ENCODE data around the gene PIEZO2.

DNA sequence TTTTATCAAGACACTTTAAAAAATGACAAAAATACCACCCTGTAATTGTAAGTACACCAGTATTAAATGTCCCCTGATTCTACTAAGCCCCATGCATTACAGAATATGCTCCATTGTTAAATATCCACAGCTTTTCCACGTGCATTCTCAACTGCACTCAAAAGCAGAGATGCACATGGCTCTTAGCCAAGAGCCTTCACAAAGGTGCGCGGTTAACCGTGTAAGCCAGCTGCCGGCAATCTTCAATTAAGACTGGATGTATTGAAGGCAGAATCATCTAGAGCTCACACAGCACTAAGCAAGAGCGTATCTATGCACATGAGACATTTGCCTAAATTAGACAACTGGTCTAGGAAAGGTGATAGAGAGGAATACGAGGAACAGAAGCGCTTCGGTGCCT lies 345.2 kb downstream of the PIEZO2 start:
- TF ChIP-seq, protein P1, sequence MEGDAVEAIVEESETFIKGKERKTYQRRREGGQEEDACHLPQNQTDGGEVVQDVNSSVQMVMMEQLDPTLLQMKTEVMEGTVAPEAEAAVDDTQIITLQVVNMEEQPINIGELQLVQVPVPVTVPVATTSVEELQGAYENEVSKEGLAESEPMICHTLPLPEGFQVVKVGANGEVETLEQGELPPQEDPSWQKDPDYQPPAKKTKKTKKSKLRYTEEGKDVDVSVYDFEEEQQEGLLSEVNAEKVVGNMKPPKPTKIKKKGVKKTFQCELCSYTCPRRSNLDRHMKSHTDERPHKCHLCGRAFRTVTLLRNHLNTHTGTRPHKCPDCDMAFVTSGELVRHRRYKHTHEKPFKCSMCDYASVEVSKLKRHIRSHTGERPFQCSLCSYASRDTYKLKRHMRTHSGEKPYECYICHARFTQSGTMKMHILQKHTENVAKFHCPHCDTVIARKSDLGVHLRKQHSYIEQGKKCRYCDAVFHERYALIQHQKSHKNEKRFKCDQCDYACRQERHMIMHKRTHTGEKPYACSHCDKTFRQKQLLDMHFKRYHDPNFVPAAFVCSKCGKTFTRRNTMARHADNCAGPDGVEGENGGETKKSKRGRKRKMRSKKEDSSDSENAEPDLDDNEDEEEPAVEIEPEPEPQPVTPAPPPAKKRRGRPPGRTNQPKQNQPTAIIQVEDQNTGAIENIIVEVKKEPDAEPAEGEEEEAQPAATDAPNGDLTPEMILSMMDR (IDR thresholded peaks at IDR 0.05; ENCODE audit: poor library complexity, severe bottlenecking): no peak
- no peak for TF ChIP-seq RAD21 (conservative IDR thresholded peaks at IDR 0.05)
- no peak for TF ChIP-seq EZH2 (IDR thresholded peaks at IDR 0.05; ENCODE audit: borderline replicate concordance, insufficient read depth, low read length, poor library complexity, severe bottlenecking)
